Retinal pigment epithelial cell (primary cell): ENCODE measurements around the gene ASPA.
"Not testable (repeated sequence)": the region's sequence is repeated elsewhere in the genome, so short reads cannot be mapped to it uniquely, and the experiment has no call there.

Experiments used
- DNase-seq: peaks from one replicate; pipeline ENCODE4 v3.0.0-alpha.2; 2010; ENCODE audit warnings: low read depth
- H3K4me3 ChIP-seq: 2 replicates; pipeline ENCODE4 v1.5.1; 2011; ENCODE audit warnings: mild to moderate bottlenecking, low read length, control low read depth, moderate library complexity
- TF ChIP-seq, protein P1 (sequence below): conservative IDR thresholded peaks from 2 replicates; pipeline ENCODE4 v1.5.1; 2011; ENCODE audit warnings: low read depth, low read length, control low read depth, inconsistent platforms

The ASPA gene

DNA sequence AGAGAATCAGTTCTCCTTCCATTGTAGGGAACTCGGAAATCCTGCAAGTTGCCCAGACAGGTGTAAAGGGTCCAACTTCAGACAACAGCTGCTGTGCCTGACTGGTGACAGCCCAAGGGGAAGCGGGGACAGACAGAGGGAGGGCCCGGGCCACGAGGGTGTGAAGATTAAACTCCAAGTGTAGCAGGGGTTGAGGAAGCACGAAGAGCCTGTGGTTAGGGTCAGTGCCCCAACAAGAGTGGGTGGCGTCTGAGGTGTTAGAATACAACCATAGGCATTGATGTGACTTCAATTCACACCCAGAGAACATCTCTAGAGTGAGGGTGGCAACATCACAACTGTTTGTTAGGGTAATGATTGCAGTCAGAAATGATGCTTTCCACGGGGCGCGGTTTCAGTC, 39.1 kb downstream of the ASPA start:
- no peak for DNase-seq
- no peak overlapping the region for H3K4me3 ChIP-seq
- TF ChIP-seq, protein P1, sequence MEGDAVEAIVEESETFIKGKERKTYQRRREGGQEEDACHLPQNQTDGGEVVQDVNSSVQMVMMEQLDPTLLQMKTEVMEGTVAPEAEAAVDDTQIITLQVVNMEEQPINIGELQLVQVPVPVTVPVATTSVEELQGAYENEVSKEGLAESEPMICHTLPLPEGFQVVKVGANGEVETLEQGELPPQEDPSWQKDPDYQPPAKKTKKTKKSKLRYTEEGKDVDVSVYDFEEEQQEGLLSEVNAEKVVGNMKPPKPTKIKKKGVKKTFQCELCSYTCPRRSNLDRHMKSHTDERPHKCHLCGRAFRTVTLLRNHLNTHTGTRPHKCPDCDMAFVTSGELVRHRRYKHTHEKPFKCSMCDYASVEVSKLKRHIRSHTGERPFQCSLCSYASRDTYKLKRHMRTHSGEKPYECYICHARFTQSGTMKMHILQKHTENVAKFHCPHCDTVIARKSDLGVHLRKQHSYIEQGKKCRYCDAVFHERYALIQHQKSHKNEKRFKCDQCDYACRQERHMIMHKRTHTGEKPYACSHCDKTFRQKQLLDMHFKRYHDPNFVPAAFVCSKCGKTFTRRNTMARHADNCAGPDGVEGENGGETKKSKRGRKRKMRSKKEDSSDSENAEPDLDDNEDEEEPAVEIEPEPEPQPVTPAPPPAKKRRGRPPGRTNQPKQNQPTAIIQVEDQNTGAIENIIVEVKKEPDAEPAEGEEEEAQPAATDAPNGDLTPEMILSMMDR, result no peak

GRCh38 chr17:3519472-3519871, 43.7 kb downstream of the ASPA start:
- not testable (repeated sequence) for DNase-seq, H3K4me3 ChIP-seq

DNA sequence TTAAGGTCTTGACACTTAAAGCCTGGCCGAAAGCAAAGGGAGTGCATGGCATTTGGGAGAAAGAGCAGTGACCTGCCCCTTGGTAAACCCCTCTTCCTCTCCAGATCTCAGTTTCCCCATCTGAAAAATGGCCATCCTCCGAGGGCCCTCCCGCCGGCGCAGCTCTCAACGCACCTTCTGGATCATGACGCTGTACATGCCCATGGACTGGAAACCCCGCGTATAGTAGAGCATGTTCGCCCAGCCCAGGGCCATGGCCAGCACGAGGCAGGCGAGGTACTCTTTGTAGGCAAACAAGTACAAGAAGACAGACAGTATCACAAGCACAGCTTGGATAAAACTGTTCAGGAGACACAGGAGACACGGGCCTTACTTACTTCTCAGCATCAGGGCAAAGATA, 48.2 kb downstream of the ASPA start:
- no peak for DNase-seq
- no peak overlapping the region for H3K4me3 ChIP-seq
- TF ChIP-seq, protein P1, result no peak

DNA sequence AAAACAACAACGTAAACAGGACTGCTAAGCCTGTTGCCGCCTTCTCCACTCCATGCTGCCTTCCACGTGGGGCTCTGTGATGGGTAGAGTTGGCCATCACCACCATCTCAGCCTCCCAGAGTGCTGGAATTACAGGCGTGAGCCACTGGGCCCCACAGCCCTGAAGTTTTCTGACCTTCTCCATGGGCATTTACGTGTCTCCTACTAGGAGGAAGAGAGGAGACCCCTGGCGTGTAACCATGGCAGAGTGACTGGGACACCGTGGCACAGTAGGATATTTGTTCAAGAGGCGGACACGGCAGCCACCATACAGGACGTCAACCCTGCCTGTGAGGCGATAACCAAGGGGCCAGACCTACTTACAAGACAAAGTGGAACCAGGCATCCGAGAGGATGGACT, 50.7 kb downstream of the ASPA start:
- TF ChIP-seq, protein P1, result no peak
- no peak overlapping the region for H3K4me3 ChIP-seq
- DNase-seq, result no peak

- H3K4me3 ChIP-seq, result no peak overlapping the region
- TF ChIP-seq, protein P1, result no peak
- DNase-seq, result no peak
Measured at GRCh38 chr17:3526971-3527370, 51.2 kb downstream of the ASPA start.

GRCh38 chr17:3527468-3527867, 51.7 kb downstream of the ASPA start:
- no peak overlapping the region for H3K4me3 ChIP-seq
- DNase-seq, result no peak
- TF ChIP-seq, protein P1, result no peak

- TF ChIP-seq, protein P1, result no peak
- no peak for DNase-seq
- no peak overlapping the region for H3K4me3 ChIP-seq
Measured at GRCh38 chr17:3527896-3528295, 52.1 kb downstream of the ASPA start.

- no peak for DNase-seq
Measured at GRCh38 chr17:3528403-3528851, 52.6 kb downstream of the ASPA start.

More at GRCh38 chr17:3528403-3528851, 52.6 kb downstream of the ASPA start:
- TF ChIP-seq, protein P1, result no peak
- no peak overlapping the region for H3K4me3 ChIP-seq
